PC-3 (cell line): ENCODE measurements around the gene ESRP2. TPM values are rescaled to one million over a fixed set of nuclear protein-coding genes. Genes with fewer than 3 reads are reported as not detected.

Source experiments
- ATAC-seq: fragments of 200-7000 bp; cut with Tn5 transposase; 2 replicates; pipeline ENCODE4 v1.9.1; 2020; ENCODE audit warnings: mild to moderate bottlenecking, moderate library complexity
- BruUV-seq: library from RNA; stranded (reverse); fragments of 400-500 nt; replicated peaks from 2 replicates; lab custom pipeline; 2021; lab: Mats Ljungman, UMichigan
- CTCF ChIA-PET: fragments of 300-600 bp; sonication (Branson Sonifier 250); formaldehyde crosslinking; loops from one replicate; lab custom pipeline; 2022; ENCODE audit warnings: antibody characterized with exemption; lab: Charles Lee
- POLR2A ChIA-PET: fragments of 300-600 bp; sonication (Branson Sonifier 250); formaldehyde crosslinking; loops from one replicate; lab custom pipeline; 2022; ENCODE audit warnings: antibody characterized with exemption; ENCODE audit not compliant: unreplicated experiment; lab: Charles Lee
- DNase-seq: peaks from one replicate; pipeline ENCODE4 v3.0.0-alpha.2; 2015
- H2AFZ ChIP-seq: fragments of 300-600 bp; sonication (generic); 2 replicates; pipeline ENCODE4 v1.6.0; 2016; ENCODE audit warnings: antibody characterized with exemption, low read length
- H3F3A ChIP-seq: fragments of 300-600 bp; sonication (generic); one replicate; pipeline ENCODE4 v1.6.0; 2017; ENCODE audit warnings: antibody characterized with exemption, low read length, control low read depth, mild to moderate bottlenecking; ENCODE audit not compliant: unreplicated experiment
- H3K27ac ChIP-seq: fragments of 300-600 bp; sonication (generic); 2 replicates; pipeline ENCODE4 v1.5.1; 2016; ENCODE audit warnings: mild to moderate bottlenecking, low read length
- H3K27me3 ChIP-seq: fragments of 300-600 bp; sonication (generic); 2 replicates; pipeline ENCODE4 v1.6.1; 2016; ENCODE audit warnings: low read length, mixed read lengths
- H3K36me3 ChIP-seq: fragments of 300-600 bp; sonication (generic); 2 replicates; pipeline ENCODE4 v1.6.1; 2016; ENCODE audit warnings: low read depth, mixed run types, low read length, mixed read lengths
- H3K4me1 ChIP-seq: fragments of 300-600 bp; sonication (generic); 2 replicates; pipeline ENCODE4 v1.5.1; 2016; ENCODE audit warnings: low read length; ENCODE audit not compliant: insufficient read depth
- H3K4me2 ChIP-seq: fragments of 300-600 bp; sonication (generic); 2 replicates; pipeline ENCODE4 v1.6.0; 2016; ENCODE audit warnings: low read length
- H3K4me3 ChIP-seq: fragments of 300-600 bp; sonication (generic); 2 replicates; pipeline ENCODE4 v1.5.1; 2016; ENCODE audit warnings: mild to moderate bottlenecking, low read length, mixed read lengths
- H3K79me2 ChIP-seq: fragments of 300-600 bp; sonication (generic); 2 replicates; pipeline ENCODE4 v1.6.1; 2017; ENCODE audit warnings: low read length, mixed read lengths
- H3K9ac ChIP-seq: fragments of 300-600 bp; sonication (generic); 2 replicates; pipeline ENCODE4 v1.6.0; 2016; ENCODE audit warnings: mild to moderate bottlenecking, low read length
- H3K9me2 ChIP-seq: fragments of 300-600 bp; sonication (generic); replicated peaks from 2 replicates; pipeline ENCODE4 v1.6.1; 2016; ENCODE audit warnings: mixed run types, low read length, mixed read lengths
- H3K9me3 ChIP-seq: fragments of 300-600 bp; sonication (generic); 2 replicates; pipeline ENCODE4 v1.6.1; 2016; ENCODE audit warnings: low read length, mixed read lengths
- H4K20me1 ChIP-seq: fragments of 300-600 bp; sonication (generic); 2 replicates; pipeline ENCODE4 v1.6.1; 2016; ENCODE audit warnings: low read length, mixed read lengths
- CTCF ChIP-seq: fragments of 300-600 bp; sonication (generic); conservative IDR thresholded peaks from 2 replicates; pipeline ENCODE4 v1.5.1; 2017; ENCODE audit warnings: antibody characterized with exemption, low read depth, mild to moderate bottlenecking, low read length
- EZH2 ChIP-seq: fragments of 300-600 bp; sonication (generic); IDR thresholded peaks from one replicate; pipeline ENCODE4 v1.6.1; 2017; ENCODE audit warnings: antibody characterized with exemption, mild to moderate bottlenecking, low read length; ENCODE audit not compliant: unreplicated experiment
- EZH2phosphoT487 ChIP-seq: fragments of 300-600 bp; sonication (generic); IDR thresholded peaks from 2 replicates; pipeline ENCODE4 v1.6.1; 2018; ENCODE audit warnings: mild to moderate bottlenecking, antibody characterized with exemption, low read length, borderline replicate concordance
- intact Hi-C: fragments of 100-400 bp; cut with micrococcal nuclease; formaldehyde crosslinking; loops from 2 replicates; pipeline ENCODE4 v1.9.0; 2023
- total RNA-seq: library from RNA; depleted of rRNA; stranded (reverse); fragments of >200 nt; gene quantifications from 2 replicates; pipeline ENCODE4 v1.2.3, GENCODE V29; 2014

Gene ESRP2
- total RNA-seq, 1 experiment from 2014 or later: 46.9 TPM

GRCh38 chr16:68247932-68248331, 12.0 kb upstream of the ESRP2 start:
- ChIA-PET CTCF (no interaction called here), POLR2A (no interaction called here)
- Histone ChIP-seq H3K9ac (no peak overlapping the region), H3K36me3 (no peaks in the 10 kb centered on the region), H3K4me2 (no peak overlapping the region), H3K4me1 (peaks cover 15% of the 10 kb centered on the region; the same call in 1 of the 2 replicates), H3K9me3 (no peaks in the 10 kb centered on the region), H3F3A (no peaks in the 10 kb centered on the region), H2AFZ (no peak overlapping the region), H3K4me3 (no peak overlapping the region), H3K79me2 (peaks cover 17% of the 10 kb centered on the region), H3K9me2 (no peaks in the 10 kb centered on the region), H3K27ac (no peak overlapping the region), H4K20me1 (no peaks in the 10 kb centered on the region), H3K27me3 (no peaks in the 10 kb centered on the region)
- ATAC-seq (no peak), DNase-seq (no peak)
- intact Hi-C loops: loop anchor here (5.0 kb wide), 1 partner anchor 64 kb away; the partner anchor contains the start of genes PRMT7 and SLC7A6OS
- TF ChIP-seq EZH2: no peak
- TF ChIP-seq EZH2phosphoT487: no peak
- TF ChIP-seq CTCF: no peak
- BruUV-seq: no TSS peak

DNA sequence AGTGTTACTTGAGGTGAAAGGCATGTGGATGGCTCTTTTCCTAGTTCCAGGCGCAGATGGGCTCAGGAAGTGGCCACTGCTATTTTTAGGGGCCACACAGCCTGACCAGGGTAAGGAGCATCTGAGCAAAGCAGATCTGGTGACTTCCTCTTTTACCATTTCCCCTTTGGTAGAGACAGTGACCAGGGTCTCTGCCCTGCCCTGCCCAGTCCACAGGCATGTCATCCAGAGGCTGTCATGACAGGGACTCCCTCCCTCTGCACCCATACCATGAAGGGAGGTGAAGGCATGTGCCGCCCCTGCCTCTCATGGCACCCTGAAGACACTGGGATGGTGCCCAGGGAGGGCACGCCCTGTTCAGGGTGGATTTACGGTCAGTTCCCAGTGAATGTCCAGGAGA, 11.5 kb upstream of the ESRP2 start:
- Histone ChIP-seq H3K9me3 (no peaks in the 10 kb centered on the region), H3F3A (no peaks in the 10 kb centered on the region), H3K36me3 (no peaks in the 10 kb centered on the region), H3K9me2 (no peaks in the 10 kb centered on the region), H2AFZ (no peak overlapping the region), H4K20me1 (no peaks in the 10 kb centered on the region), H3K4me2 (no peak overlapping the region), H3K4me1 (peaks cover 15% of the 10 kb centered on the region; the same call in 1 of the 2 replicates), H3K27ac (no peak overlapping the region), H3K9ac (no peak overlapping the region), H3K4me3 (no peak overlapping the region), H3K79me2 (peaks cover 17% of the 10 kb centered on the region), H3K27me3 (no peaks in the 10 kb centered on the region)
- ChIA-PET CTCF (no interaction called here), POLR2A (no interaction called here)
- DNase-seq (no peak), ATAC-seq (no peak)
- intact Hi-C loops: loop anchor here (5.0 kb wide), 1 partner anchor 65 kb away; the partner anchor contains the start of genes PRMT7 and SLC7A6OS
- no peak for TF ChIP-seq CTCF
- no peak for TF ChIP-seq EZH2
- TF ChIP-seq EZH2phosphoT487: no peak
- no TSS peak for BruUV-seq

GRCh38 chr16:68246666-68247065, 10.7 kb upstream of the ESRP2 start:
- Histone ChIP-seq H3K4me2 (peak overlapping the region; percentile 97), H4K20me1 (no peaks in the 10 kb centered on the region), H2AFZ (no peak overlapping the region), H3K9me2 (no peaks in the 10 kb centered on the region), H3K9me3 (no peaks in the 10 kb centered on the region), H3K27me3 (no peaks in the 10 kb centered on the region), H3K79me2 (peaks cover 17% of the 10 kb centered on the region), H3K36me3 (no peaks in the 10 kb centered on the region), H3K27ac (no peak overlapping the region), H3K4me3 (no peak overlapping the region; the same call in 1 of the 2 replicates), H3K4me1 (peaks cover 15% of the 10 kb centered on the region; the same call in 1 of the 2 replicates), H3K9ac (no peak overlapping the region), H3F3A (no peaks in the 10 kb centered on the region)
- intact Hi-C loops: loop anchor here (5.0 kb wide), 1 partner anchor 66 kb away; the partner anchor contains the start of genes PRMT7 and SLC7A6OS
- no peak for TF ChIP-seq EZH2phosphoT487
- no peak for TF ChIP-seq CTCF
- ChIA-PET CTCF (no interaction called here), POLR2A (no interaction called here)
- BruUV-seq: no TSS peak
- DNase-seq: no peak
- no peak for ATAC-seq
